ENCODE results near the gene TRHDE.

Gene TRHDE

DNA sequence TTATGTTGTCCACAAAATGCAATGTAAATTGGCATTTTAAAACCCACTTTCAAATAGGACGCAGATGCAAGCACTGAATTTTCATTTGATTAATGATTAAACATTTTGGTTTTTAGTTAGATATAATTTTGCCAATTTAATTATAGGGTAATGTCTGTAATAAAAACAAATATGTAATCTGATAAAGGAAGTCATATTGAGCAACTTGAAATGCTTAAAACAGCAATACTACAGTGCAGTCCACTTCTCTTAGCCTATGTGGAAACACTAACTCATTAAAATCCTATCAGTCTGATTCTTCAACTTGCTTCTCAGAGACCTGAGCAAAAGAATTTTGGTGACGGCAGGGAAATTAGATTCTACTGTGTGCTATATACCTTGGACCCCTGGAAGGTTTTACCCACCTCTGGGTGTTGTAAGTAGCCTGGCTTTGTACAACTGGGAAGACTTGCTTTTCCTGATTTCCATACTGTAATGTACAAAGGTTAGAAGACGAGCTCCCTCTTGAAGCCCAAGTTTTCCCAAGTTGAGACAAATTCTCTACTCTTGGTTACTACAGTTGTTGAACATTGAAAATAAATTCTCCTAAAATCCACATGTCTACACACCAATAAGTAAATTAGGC, 4.1 kb downstream of the TRHDE start:
- no peaks in the 10 kb centered on the region for H3K4me1 ChIP-seq
- no peak overlapping the region for H3K4me2 ChIP-seq (ENCODE audit: low read length)
- H2AFZ ChIP-seq = no peak overlapping the region
- TF ChIP-seq, protein P1, sequence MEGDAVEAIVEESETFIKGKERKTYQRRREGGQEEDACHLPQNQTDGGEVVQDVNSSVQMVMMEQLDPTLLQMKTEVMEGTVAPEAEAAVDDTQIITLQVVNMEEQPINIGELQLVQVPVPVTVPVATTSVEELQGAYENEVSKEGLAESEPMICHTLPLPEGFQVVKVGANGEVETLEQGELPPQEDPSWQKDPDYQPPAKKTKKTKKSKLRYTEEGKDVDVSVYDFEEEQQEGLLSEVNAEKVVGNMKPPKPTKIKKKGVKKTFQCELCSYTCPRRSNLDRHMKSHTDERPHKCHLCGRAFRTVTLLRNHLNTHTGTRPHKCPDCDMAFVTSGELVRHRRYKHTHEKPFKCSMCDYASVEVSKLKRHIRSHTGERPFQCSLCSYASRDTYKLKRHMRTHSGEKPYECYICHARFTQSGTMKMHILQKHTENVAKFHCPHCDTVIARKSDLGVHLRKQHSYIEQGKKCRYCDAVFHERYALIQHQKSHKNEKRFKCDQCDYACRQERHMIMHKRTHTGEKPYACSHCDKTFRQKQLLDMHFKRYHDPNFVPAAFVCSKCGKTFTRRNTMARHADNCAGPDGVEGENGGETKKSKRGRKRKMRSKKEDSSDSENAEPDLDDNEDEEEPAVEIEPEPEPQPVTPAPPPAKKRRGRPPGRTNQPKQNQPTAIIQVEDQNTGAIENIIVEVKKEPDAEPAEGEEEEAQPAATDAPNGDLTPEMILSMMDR (IDR thresholded peaks at IDR 0.05) = no peak
- H3K79me2 ChIP-seq = no peaks in the 10 kb centered on the region
- no peak overlapping the region for H3K9ac ChIP-seq
- H3K4me3 ChIP-seq (ENCODE audit: low read depth, low read length) = no peak overlapping the region
- no peaks in the 10 kb centered on the region for H3K27me3 ChIP-seq (ENCODE audit: control insufficient read depth, insufficient read depth, low read length)
- H3K27ac ChIP-seq = no peak overlapping the region
- no peaks in the 10 kb centered on the region for H3K9me3 ChIP-seq (ENCODE audit: control insufficient read depth, low read length)
- no peaks in the 10 kb centered on the region for H3K36me3 ChIP-seq (ENCODE audit: control insufficient read depth, insufficient read depth, low read length)

DNA sequence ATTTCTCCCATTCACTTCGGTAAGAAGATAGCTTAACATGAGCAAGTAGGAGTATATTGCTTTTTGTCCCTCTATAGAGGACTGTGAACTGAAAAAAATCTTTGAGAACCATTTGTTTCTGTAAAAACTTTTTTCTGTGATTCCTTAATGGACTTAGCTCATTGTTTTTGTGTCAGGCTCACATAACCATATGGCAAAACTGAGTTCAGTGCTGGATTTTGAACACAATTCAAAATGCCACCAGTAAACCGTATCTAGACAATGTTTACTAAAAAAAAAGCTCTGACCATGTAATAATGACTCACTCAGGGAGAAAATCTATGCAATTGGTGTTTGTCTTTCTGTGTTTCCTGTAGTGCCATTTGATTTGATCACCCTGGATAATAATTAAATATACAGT, 5.2 kb downstream of the TRHDE start:
- Histone ChIP-seq H3K79me2 (no peaks in the 10 kb centered on the region), H3K27me3 (ENCODE audit: control insufficient read depth, insufficient read depth, low read length) (no peaks in the 10 kb centered on the region), H3K4me1 (no peaks in the 10 kb centered on the region), H3K4me2 (ENCODE audit: low read length) (no peak overlapping the region), H3K9me3 (ENCODE audit: control insufficient read depth, low read length) (no peaks in the 10 kb centered on the region), H3K9ac (no peak overlapping the region), H3K27ac (no peak overlapping the region), H3K4me3 (ENCODE audit: low read depth, low read length) (no peak overlapping the region), H2AFZ (no peak overlapping the region), H3K36me3 (ENCODE audit: control insufficient read depth, insufficient read depth, low read length) (no peaks in the 10 kb centered on the region)
- TF ChIP-seq, protein P1 (IDR thresholded peaks at IDR 0.05) = no peak

DNA sequence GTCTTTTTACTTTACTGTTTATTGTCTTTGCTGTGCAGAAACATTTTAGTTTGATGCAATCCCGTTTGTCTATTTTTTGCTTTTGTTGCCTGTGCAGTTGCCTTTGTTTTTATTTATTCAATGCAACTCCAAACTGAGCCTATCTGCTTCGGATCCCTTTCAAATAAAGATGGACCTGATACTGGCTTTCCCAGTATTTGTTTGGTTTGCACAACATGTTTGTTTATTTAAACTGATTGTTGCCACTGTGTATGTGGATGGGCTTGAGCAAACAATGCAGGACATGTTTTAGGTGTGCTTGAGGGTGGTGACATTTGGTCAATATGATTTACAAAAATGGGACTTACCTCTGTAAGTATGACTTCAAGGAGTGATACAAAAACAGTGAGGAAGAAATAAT, 6.7 kb downstream of the TRHDE start:
- no peaks in the 10 kb centered on the region for H3K36me3 ChIP-seq (ENCODE audit: control insufficient read depth, insufficient read depth, low read length)
- no peaks in the 10 kb centered on the region for H3K9me3 ChIP-seq (ENCODE audit: control insufficient read depth, low read length)
- no peak overlapping the region for H3K4me2 ChIP-seq (ENCODE audit: low read length)
- no peak overlapping the region for H3K4me3 ChIP-seq (ENCODE audit: low read depth, low read length)
- TF ChIP-seq, protein P1 (IDR thresholded peaks at IDR 0.05) = no peak
- H3K27ac ChIP-seq = no peak overlapping the region
- H3K79me2 ChIP-seq = no peaks in the 10 kb centered on the region
- no peaks in the 10 kb centered on the region for H3K27me3 ChIP-seq (ENCODE audit: control insufficient read depth, insufficient read depth, low read length)
- H2AFZ ChIP-seq = no peak overlapping the region
- no peaks in the 10 kb centered on the region for H3K4me1 ChIP-seq
- no peak overlapping the region for H3K9ac ChIP-seq

DNA sequence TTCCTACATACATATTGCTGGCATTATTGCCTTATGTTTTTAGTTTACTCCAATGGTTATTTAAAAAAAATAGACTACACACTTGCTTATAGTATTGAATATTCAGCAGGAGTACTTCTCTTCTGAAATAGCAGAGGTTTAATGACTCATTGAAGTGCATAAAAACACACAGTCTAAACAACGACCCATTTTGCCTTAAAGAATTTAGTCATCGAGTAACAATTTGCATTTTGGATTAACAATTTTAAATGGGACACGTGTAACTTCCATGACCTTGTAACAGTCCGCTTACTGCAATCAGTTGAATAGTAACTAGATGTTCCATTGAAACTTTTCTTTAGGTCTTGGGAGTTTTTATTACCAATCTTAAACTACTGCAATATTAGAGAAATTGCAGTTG, 9.0 kb downstream of the TRHDE start:
- TF ChIP-seq, protein P1 (IDR thresholded peaks at IDR 0.05) = no peak
- no peaks in the 10 kb centered on the region for H3K9me3 ChIP-seq (ENCODE audit: control insufficient read depth, low read length)
- H3K27ac ChIP-seq = no peak overlapping the region
- no peak overlapping the region for H3K4me3 ChIP-seq (ENCODE audit: low read depth, low read length)
- H3K36me3 ChIP-seq (ENCODE audit: control insufficient read depth, insufficient read depth, low read length) = no peaks in the 10 kb centered on the region
- no peaks in the 10 kb centered on the region for H3K79me2 ChIP-seq
- no peaks in the 10 kb centered on the region for H3K4me1 ChIP-seq
- no peak overlapping the region for H2AFZ ChIP-seq
- no peak overlapping the region for H3K4me2 ChIP-seq (ENCODE audit: low read length)
- H3K27me3 ChIP-seq (ENCODE audit: control insufficient read depth, insufficient read depth, low read length) = no peaks in the 10 kb centered on the region
- H3K9ac ChIP-seq = no peak overlapping the region

DNA sequence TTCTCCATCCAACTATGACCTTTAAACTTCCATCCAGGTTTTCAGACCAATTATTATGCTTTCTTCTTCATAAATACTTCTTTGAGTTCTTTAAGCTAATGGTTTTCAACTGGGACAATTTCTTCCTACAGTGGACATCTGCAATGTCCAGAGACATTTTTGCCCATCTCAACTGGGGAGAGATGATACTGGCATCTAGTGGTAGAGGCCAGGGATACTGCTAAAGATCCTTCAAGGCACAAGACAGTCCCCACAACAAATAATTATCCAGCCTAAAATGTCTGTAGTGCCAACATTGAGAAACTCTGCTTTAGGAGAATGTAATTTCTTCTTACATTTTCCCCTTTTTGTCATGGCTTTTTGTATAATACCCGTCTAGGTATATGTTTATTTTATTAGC, 10.6 kb downstream of the TRHDE start:
- TF ChIP-seq, protein P1 (IDR thresholded peaks at IDR 0.05) = no peak
- H3K79me2 ChIP-seq = no peaks in the 10 kb centered on the region

More for the DNA sequence above, 10.6 kb downstream of the TRHDE start:
- no peak overlapping the region for H3K4me2 ChIP-seq (ENCODE audit: low read length)
- no peaks in the 10 kb centered on the region for H3K4me1 ChIP-seq
- H3K36me3 ChIP-seq (ENCODE audit: control insufficient read depth, insufficient read depth, low read length) = no peaks in the 10 kb centered on the region
- no peak overlapping the region for H2AFZ ChIP-seq
- no peaks in the 10 kb centered on the region for H3K9me3 ChIP-seq (ENCODE audit: control insufficient read depth, low read length)
- no peaks in the 10 kb centered on the region for H3K27me3 ChIP-seq (ENCODE audit: control insufficient read depth, insufficient read depth, low read length)
- H3K9ac ChIP-seq = no peak overlapping the region
- H3K27ac ChIP-seq = no peak overlapping the region
- no peak overlapping the region for H3K4me3 ChIP-seq (ENCODE audit: low read depth, low read length)
